Erythroblast (primary cell): Measurements from ENCODE around the gene R3HDM2.
A peak's percentile ranks its signal among the peaks of the same experiment; 100 is the strongest.

Source experiments
- DNase-seq, 2 experiments: peaks; one replicate each; lab custom pipeline; 2025; lab: John Stamatoyannopoulos, UW
- GATA1 ChIP-seq: IDR thresholded peaks from 2 replicates; pipeline ENCODE4 v1.6.1; 2011; ENCODE audit warnings: low read depth, mild to moderate bottlenecking, control low read depth, low read length, moderate library complexity
- POLR2A ChIP-seq: IDR thresholded peaks from 2 replicates; pipeline ENCODE4 v1.6.1; 2011; ENCODE audit warnings: mild to moderate bottlenecking, low read length

R3HDM2 gene

GRCh38 chr12:57237932-57238853 is 192.7 kb downstream of the R3HDM2 start:
- TF ChIP-seq GATA1 (no peak), POLR2A (no peak)
- peak in 1 of 2 experiments; percentile 49 for DNase-seq

- TF ChIP-seq POLR2A (no peak), GATA1 (no peak)
- no peak for DNase-seq
Observed at GRCh38 chr12:57237596-57237931, 193.3 kb downstream of the R3HDM2 start.

- no peak for TF ChIP-seq POLR2A
- TF ChIP-seq GATA1 = no peak
- peak; percentile 26 to 38 for DNase-seq
Observed at GRCh38 chr12:57236925-57237595, 193.8 kb downstream of the R3HDM2 start.

GRCh38 chr12:57236201-57236924 is 194.5 kb downstream of the R3HDM2 start:
- peak in 1 of 2 experiments; percentile 38 for DNase-seq
- TF ChIP-seq GATA1 (no peak), POLR2A (no peak)

- DNase-seq = no peak
- TF ChIP-seq POLR2A = peak; percentile 15
- no peak for TF ChIP-seq GATA1
Observed at GRCh38 chr12:57235728-57236131, 195.1 kb downstream of the R3HDM2 start.

GRCh38 chr12:57235017-57235727 is 195.7 kb downstream of the R3HDM2 start:
- DNase-seq = no peak
- TF ChIP-seq POLR2A (no peak), GATA1 (no peak)

GRCh38 chr12:57234571-57235016 is 196.2 kb downstream of the R3HDM2 start:
- TF ChIP-seq GATA1 (no peak), POLR2A (no peak)
- DNase-seq = no peak

GRCh38 chr12:57234233-57234570 is 196.6 kb downstream of the R3HDM2 start:
- TF ChIP-seq POLR2A = no peak
- no peak for TF ChIP-seq GATA1
- no peak for DNase-seq

GRCh38 chr12:57233357-57234232 is 197.2 kb downstream of the R3HDM2 start:
- TF ChIP-seq GATA1 = no peak
- TF ChIP-seq POLR2A = no peak
- DNase-seq = no peak

GRCh38 chr12:57232156-57232756 is 198.6 kb downstream of the R3HDM2 start:
- no peak for TF ChIP-seq POLR2A
- no peak for TF ChIP-seq GATA1
- DNase-seq = no peak

GRCh38 chr12:57231276-57232021 is 199.4 kb downstream of the R3HDM2 start:
- no peak for TF ChIP-seq POLR2A
- no peak for TF ChIP-seq GATA1
- no peak for DNase-seq
